IPS-NIHi11 (cell line): ENCODE results near the gene COL6A6.
"Not testable (repeated sequence)": the region's sequence is repeated elsewhere in the genome, so short reads cannot be mapped to it uniquely, and the experiment has no call there.

Experiments
- DNase-seq: peaks from one replicate; pipeline ENCODE4 v3.0.0; 2012; ENCODE audit warnings: mixed read lengths, low spot score

The COL6A6 gene

GRCh38 chr3:130529486-130530215, 12.7 kb downstream of the COL6A6 start:
- DNase-seq, result peak; percentile 11

GRCh38 chr3:130533247-130533646, 16.3 kb downstream of the COL6A6 start:
- DNase-seq, result no peak

GRCh38 chr3:130537673-130538304, 20.8 kb downstream of the COL6A6 start:
- DNase-seq, result no peak

- peak; percentile 62 for DNase-seq
These were observed 22.0 kb downstream of the COL6A6 start for GRCh38 chr3:130539005-130539404.

- DNase-seq, result no peak
These were observed 26.3 kb downstream of the COL6A6 start for GRCh38 chr3:130543322-130543721.

GRCh38 chr3:130546920-130547679, 30.1 kb downstream of the COL6A6 start:
- no peak for DNase-seq

- not testable (repeated sequence) for DNase-seq
These were observed 30.7 kb downstream of the COL6A6 start for GRCh38 chr3:130547680-130548065.

GRCh38 chr3:130548356-130548755, 31.4 kb downstream of the COL6A6 start:
- no peak for DNase-seq

- DNase-seq, result no peak
These were observed 40.5 kb downstream of the COL6A6 start for GRCh38 chr3:130557336-130558035.

- no peak for DNase-seq
These were observed 41.4 kb downstream of the COL6A6 start for GRCh38 chr3:130558366-130558765.

- no peak for DNase-seq
These were observed 48.2 kb downstream of the COL6A6 start for GRCh38 chr3:130565224-130565623.
